ENCODE results near the gene DNMBP. TPM values are rescaled to one million over a fixed set of nuclear protein-coding genes. Genes with fewer than 3 reads are reported as not detected.

Gene DNMBP
- total and polyA plus RNA-seq, 2 of the 8 experiments (the other 6 are each of a cell fraction or from before 2014, with no cell fraction given), result 19.1 to 26.4 TPM

DNA sequence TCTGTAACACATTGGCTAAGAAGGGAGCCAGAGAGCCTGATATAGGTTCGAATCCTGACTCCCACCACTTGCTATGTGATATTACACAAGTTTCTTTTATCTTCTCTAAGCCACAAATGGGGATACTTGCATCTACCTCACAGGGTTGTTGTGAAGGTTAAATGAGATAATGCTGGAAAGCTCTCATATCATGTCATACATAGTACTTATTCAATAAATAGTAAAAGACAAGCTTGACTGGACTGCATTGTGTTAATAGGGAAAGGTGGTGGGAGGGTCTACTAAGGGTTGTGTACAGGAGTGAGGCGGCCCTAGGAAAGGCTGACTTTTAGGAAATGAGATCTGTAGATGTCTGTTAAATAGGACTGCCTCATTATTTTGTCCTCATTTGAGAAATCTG lies 35.8 kb upstream of the DNMBP start:
- no peak for FAIRE-seq

More for the DNA sequence above, 35.8 kb upstream of the DNMBP start:
- Histone ChIP-seq H3K9me3 (ENCODE audit: insufficient read depth in 2 of 2, low read depth in 1 of 2, low read length in 1 of 2) (no peaks in the 10 kb centered on the region), H4K5ac (ENCODE audit: insufficient read length, low read depth, low read length) (no peak overlapping the region), H3K27me3 (replicated peaks in 1 of 4; ENCODE audit: control insufficient read depth in 3 of 4, extremely low read depth in 1 of 4, insufficient read depth in 3 of 4, low read length in 3 of 4) (no peaks in the 10 kb centered on the region), H3K79me1 (ENCODE audit: low read depth, low read length) (no peaks in the 10 kb centered on the region), H3K4me3 (ENCODE audit: extremely low read depth in 1 of 4, insufficient read depth in 2 of 4, low read depth in 3 of 4, low read length in 4 of 4) (no peak overlapping the region), H3K56ac (replicated peaks; ENCODE audit: insufficient read length, low read depth, low read length) (no peak overlapping the region), H3K23me2 (ENCODE audit: low read depth, low read length) (no peaks in the 10 kb centered on the region), H2BK120ac (replicated peaks; ENCODE audit: low read depth, low read length) (peak overlapping the region; percentile 68), H3K36me3 (ENCODE audit: control insufficient read depth in 2 of 4, insufficient read depth in 4 of 4, low read length in 3 of 4) (no peaks in the 10 kb centered on the region), H4K91ac (replicated peaks; ENCODE audit: insufficient read length, low read length) (no peak overlapping the region), H3K9ac (replicated peaks in 1 of 4; ENCODE audit: extremely low read depth in 1 of 4, low read depth in 3 of 4, low read length in 3 of 4) (no peak overlapping the region), H2BK20ac (ENCODE audit: low read length) (peak overlapping the region; percentile 25; the same call in 1 of the 2 replicates), H2AK5ac (ENCODE audit: low read depth, low read length) (no peak overlapping the region), H3K4ac (replicated peaks; ENCODE audit: insufficient read length, low read depth, low read length) (no peak overlapping the region), H3K4me2 (ENCODE audit: insufficient read depth in 1 of 2, low read depth in 2 of 2, low read length in 2 of 2) (no peak overlapping the region), H3K79me2 (ENCODE audit: control insufficient read depth in 1 of 2, insufficient read depth in 2 of 2, low read length in 2 of 2) (no peaks in the 10 kb centered on the region), H2BK12ac (ENCODE audit: low read depth, low read length) (peak overlapping the region; percentile 5; the same call in 1 of the 2 replicates), H3K18ac (ENCODE audit: extremely low read depth, low read length) (no peak overlapping the region), H2BK5ac (ENCODE audit: low read depth, low read length) (no peak overlapping the region), H2BK15ac (ENCODE audit: low read length) (no peak overlapping the region), H4K8ac (ENCODE audit: extremely low read depth, insufficient read depth, low read length) (no peak overlapping the region), H3K23ac (ENCODE audit: insufficient read length) (no peak overlapping the region), H3K4me1 (replicated peaks in 1 of 4; ENCODE audit: control insufficient read depth in 3 of 4, insufficient read depth in 4 of 4, low read length in 3 of 4) (peaks cover 0 to 3% (median under 1%) of the 10 kb centered on the region in 4 experiments; a peak in 1 of 7 replicates), H3K27ac (ENCODE audit: low read depth, low read length) (no peak overlapping the region), H3K14ac (ENCODE audit: insufficient read length) (no peak overlapping the region), H2AFZ (ENCODE audit: low read length) (0 out of 2 replicates have a peak overlapping the region, but pooled peaks have one; percentile 54), H4K20me1 (replicated peaks in 1 of 2; ENCODE audit: control insufficient read depth in 1 of 2, insufficient read depth in 2 of 2, low read length in 2 of 2) (no peaks in the 10 kb centered on the region)
- TF ChIP-seq CTBP2 (IDR thresholded peaks at IDR 0.05; ENCODE audit: borderline replicate concordance, insufficient read depth, insufficient read length, low read length) (no peak), CBX8 (IDR thresholded peaks at IDR 0.05; ENCODE audit: borderline replicate concordance, low read depth, low read length) (no peak), RNF2 (IDR thresholded peaks at IDR 0.05; ENCODE audit: borderline replicate concordance, low read depth, low read length, missing control alignments, poor library complexity, severe bottlenecking) (no peak), RFX5 (IDR thresholded peaks at IDR 0.05; ENCODE audit: borderline replicate concordance, low read depth, low read length) (no peak), TEAD4 (IDR thresholded peaks at IDR 0.05; ENCODE audit: low read depth, low read length) (no peak), POLR2A (IDR thresholded peaks at IDR 0.05; ENCODE audit: control extremely low read depth in 1 of 2, low read depth in 2 of 2, low read length in 2 of 2) (no peak)
- TF ChIP-seq, protein P1, sequence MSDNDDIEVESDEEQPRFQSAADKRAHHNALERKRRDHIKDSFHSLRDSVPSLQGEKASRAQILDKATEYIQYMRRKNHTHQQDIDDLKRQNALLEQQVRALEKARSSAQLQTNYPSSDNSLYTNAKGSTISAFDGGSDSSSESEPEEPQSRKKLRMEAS (IDR thresholded peaks at IDR 0.05), result no peak
- POLR2A ChIA-PET (ENCODE audit: partially characterized antibody), result interaction anchor here (0.7 to 2.0 kb wide), 4 partner anchors 123 to 142 kb away, joined by 3 to 19 read pairs (median 4); no protein-coding TSS in a partner anchor
- DNase-seq (ENCODE audit: low read depth in 1 of 2, low spot score in 2 of 2), result no peak
- WGBS, 2 experiments (ENCODE audit: extremely low coverage in 1 of 2, insufficient coverage in 1 of 2, insufficient read length in 1 of 2, insufficient replicate concordance in 2 of 2, low coverage in 1 of 2, low lambda C conversion rate in 2 of 2, missing lambda C conversion rate in 1 of 2), result 78% methylated on average over 2 of the region's 2 CpGs; no CpG with 5 or more reads in 1 of the 2 experiments
- CTCF ChIA-PET (ENCODE audit: partially characterized antibody), result interaction anchor here (0.6 to 6.3 kb wide), 48 partner anchors 8 to 1100 kb away, joined by 3 to 43 read pairs (median 6); partner anchors contain the start of genes CPN1 and DNMBP

Measured in H1 (cell line).